Jurkat, Clone E6-1 (cell line): ENCODE measurements around the gene SCAI.
A peak's percentile ranks its signal among the peaks of the same experiment; 100 is the strongest.
"Not testable (repeated sequence)": the region's sequence is repeated elsewhere in the genome, so short reads cannot be mapped to it uniquely, and the experiment has no call there.

Source experiments
- DNase-seq: peaks from one replicate; pipeline ENCODE4 v3.0.0-alpha.2; 2011; ENCODE audit warnings: low read depth, low spot score
- H3K4me3 ChIP-seq: 2 replicates; pipeline ENCODE4 v1.5.1; 2011; ENCODE audit warnings: mild to moderate bottlenecking, low read length, control low read depth, moderate library complexity

The SCAI gene

GRCh38 chr9:125118696-125119095 is 24.6 kb downstream of the SCAI start:
- not testable (repeated sequence) for DNase-seq, H3K4me3 ChIP-seq

DNA sequence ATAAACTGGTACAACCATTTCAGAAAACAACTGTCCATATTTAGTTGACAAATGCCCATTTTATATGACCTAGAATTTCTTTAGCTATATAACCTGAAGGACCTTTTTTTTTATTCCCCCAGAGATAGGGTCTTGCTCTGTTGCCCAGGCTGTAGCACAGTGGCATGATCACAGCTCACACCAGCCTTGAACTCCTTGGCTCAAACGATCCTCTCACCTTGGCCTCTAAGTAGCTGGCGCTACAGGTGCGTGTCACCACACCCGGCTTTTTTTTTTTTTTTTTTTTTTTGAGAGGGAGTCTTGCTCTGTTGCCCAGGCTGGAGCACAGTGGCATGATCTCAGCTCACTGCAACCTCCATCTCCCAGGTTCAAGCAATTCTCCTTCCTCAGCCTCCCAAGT is 28.8 kb downstream of the SCAI start:
- not testable (repeated sequence) for H3K4me3 ChIP-seq, DNase-seq

DNA sequence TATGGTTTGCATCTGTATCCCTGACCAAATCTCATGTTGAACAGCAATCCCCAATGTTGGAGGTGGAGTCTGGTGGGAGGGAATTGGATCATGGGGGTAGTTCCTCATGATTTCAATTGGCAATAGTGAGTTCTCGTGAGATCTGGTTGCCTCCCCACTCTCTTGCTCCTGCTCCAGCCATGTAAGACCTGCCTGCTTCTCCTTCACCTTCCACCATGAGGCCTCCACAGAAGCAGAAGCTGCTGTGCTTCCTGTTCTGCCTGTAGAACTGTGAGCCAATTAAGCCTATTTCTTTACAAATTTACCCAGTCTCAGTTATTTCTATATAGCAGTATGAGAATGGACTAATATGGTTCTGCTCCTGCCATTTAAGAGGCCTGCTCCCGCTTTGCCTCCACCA is 32.9 kb downstream of the SCAI start:
- no peak overlapping the region for H3K4me3 ChIP-seq
- DNase-seq = no peak

- not testable (repeated sequence) for DNase-seq, H3K4me3 ChIP-seq
Measured at GRCh38 chr9:125108541-125108940, 34.8 kb downstream of the SCAI start.

- no peak for DNase-seq
- H3K4me3 ChIP-seq = no peak overlapping the region
Measured at GRCh38 chr9:125106285-125106893, 36.9 kb downstream of the SCAI start.

- H3K4me3 ChIP-seq = no peak overlapping the region
Measured at GRCh38 chr9:125103770-125104460, 39.4 kb downstream of the SCAI start.

GRCh38 chr9:125103021-125103420 is 40.3 kb downstream of the SCAI start:
- no peak for DNase-seq
- H3K4me3 ChIP-seq = no peak overlapping the region

More at GRCh38 chr9:125103770-125104460, 39.4 kb downstream of the SCAI start:
- no peak for DNase-seq

DNA sequence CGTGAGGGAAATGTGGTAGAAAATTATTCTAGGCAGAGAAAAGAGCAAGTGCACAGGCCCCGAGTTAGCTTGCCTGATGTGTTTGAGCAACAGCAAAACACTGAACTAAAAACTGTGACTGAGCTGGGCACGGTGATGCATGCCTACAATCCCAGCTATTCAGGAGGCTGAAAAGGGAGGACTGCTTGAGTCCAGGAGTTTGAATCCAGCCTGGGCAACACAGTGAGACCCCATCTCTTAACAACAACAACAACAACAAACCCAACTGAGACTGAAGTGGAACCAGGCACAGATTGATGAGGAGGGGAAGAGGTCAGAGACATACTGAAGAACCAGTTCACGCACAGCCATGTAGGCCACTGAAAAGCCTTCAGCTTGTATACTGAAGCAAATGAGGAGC is 42.5 kb downstream of the SCAI start:
- no peak for DNase-seq
- H3K4me3 ChIP-seq = no peak overlapping the region

- no peak overlapping the region for H3K4me3 ChIP-seq
- DNase-seq = no peak
Measured at GRCh38 chr9:125099816-125100215, 43.5 kb downstream of the SCAI start.

GRCh38 chr9:125095821-125096443 is 47.4 kb downstream of the SCAI start:
- H3K4me3 ChIP-seq = no peak overlapping the region
- DNase-seq = peak; percentile 82

DNA sequence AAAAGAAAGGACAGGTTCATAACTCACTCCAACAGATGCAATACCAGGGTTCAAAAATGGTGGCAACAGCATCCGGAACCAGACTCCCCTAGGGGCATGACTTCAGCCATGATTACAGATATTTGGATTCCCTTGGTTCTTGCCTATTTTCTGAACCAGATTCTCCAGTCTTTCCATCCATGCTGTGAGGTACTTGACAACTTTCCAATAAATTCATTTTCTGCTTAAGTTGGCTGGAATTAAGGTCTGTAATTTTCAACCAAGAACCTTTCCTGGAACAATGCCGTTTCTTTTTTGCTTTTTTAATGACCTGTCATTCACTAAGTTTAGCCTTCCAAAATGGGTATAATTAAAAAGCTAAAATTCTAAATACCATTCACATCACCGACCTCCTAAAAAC is 52.2 kb downstream of the SCAI start:
- DNase-seq = no peak
- no peak overlapping the region for H3K4me3 ChIP-seq

GRCh38 chr9:125089331-125089730 is 54.0 kb downstream of the SCAI start:
- no peak overlapping the region for H3K4me3 ChIP-seq
- no peak for DNase-seq

DNA sequence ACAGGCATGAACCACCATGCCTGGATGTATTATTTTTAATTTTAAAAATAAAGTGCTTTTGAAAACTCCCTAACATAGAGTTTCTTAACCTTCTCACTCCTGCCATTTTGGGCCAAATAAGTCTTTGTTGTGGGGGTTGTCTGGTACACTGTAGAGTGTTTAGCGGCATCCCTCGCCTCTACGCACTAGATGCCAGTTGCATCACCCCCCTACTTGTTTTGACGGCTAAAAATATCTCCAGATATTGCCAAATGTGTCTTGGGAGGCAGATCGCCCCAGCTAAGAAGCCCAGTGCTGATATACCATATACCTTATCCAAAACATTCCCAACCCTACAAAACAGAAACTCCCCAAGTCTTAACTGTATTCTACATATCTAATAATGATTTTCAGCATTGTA is 54.6 kb downstream of the SCAI start:
- H3K4me3 ChIP-seq = no peak overlapping the region

DNA sequence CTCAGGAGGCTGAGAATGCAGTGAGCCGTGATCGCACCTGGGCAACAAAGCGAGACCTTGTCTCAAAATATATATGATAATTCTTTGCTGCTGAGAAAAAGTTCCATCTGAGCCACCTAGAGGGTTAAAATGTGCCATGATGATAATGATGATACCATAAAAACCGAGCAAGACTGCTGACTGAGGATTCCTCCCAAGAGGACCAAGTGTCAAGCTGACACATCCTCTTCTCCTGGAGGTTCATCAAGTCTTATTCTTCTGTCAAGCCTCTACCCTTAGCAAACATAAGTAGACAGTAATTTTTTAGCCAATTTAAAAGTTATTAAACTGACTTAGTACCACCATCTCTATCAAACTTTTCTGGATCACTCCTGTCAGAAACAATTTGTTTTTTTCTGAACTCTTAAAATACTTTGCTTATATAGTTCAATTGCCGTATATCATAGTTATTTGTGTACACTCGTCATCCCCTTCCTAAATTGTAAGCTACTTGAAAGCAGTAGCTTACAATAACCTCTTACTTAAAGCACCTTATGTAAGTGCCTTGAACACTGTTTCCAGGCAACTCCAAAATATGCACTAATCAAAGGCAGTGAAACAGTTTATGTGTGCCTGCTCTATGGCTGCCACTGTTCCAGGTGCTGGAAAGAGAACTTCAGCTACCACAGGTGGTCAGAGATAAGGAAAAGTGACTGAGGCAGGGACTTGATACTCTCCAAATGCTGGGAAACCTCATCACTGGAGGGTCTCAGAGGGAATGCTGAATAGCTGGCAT is 57.4 kb downstream of the SCAI start:
- H3K4me3 ChIP-seq = no peak overlapping the region
- DNase-seq = no peak

More for the DNA sequence above, 54.6 kb downstream of the SCAI start:
- DNase-seq = no peak

GRCh38 chr9:125082197-125082596 is 61.1 kb downstream of the SCAI start:
- H3K4me3 ChIP-seq, DNase-seq: not testable (repeated sequence)

GRCh38 chr9:125080797-125081196 is 62.5 kb downstream of the SCAI start:
- DNase-seq, H3K4me3 ChIP-seq: not testable (repeated sequence)

- no peak overlapping the region for H3K4me3 ChIP-seq
- no peak for DNase-seq
Measured at GRCh38 chr9:125079931-125080330, 63.4 kb downstream of the SCAI start.

DNA sequence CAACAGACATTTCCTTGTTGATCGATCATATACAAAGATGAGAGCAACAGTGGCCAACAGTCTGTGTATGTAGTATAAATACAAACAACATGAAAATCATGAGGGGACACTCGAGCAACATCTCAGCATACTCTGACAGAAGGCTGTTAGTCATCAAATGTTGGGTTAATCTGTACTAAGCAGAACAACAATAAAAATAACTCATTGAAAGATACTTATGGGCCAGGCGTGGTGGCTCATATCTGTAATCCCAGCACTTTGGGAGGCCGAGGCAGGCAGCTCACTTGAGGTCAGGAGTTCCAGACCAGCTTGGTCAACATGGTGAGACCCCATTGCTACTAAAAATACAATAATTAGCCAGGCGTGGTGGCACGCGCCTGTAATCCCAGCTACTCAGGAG is 67.3 kb downstream of the SCAI start:
- no peak for DNase-seq
- H3K4me3 ChIP-seq = no peak overlapping the region

GRCh38 chr9:125074976-125075375 is 68.4 kb downstream of the SCAI start:
- no peak for DNase-seq
- no peak overlapping the region for H3K4me3 ChIP-seq
